HepG2 (cell line): Measurements from ENCODE around the gene ACRBP. TPM values are rescaled to one million over a fixed set of nuclear protein-coding genes. Genes with fewer than 3 reads are reported as not detected.

ENCODE experiments used
- CCAR2 ChIP-seq: fragments of 200-400 bp; formaldehyde crosslinking; optimal IDR thresholded peaks from 2 replicates; pipeline ENCODE3; 2018; ENCODE audit warnings: low read depth, mild to moderate bottlenecking, low read length, moderate library complexity
- ESRRA ChIP-seq: sonication (generic); formaldehyde crosslinking; IDR thresholded peaks from 2 replicates; pipeline ENCODE4 v1.5.1; 2020; ENCODE audit warnings: mild to moderate bottlenecking, low read depth, missing genetic modification reagents
- KDM5B ChIP-seq: sonication (generic); formaldehyde crosslinking; IDR thresholded peaks from 2 replicates; pipeline ENCODE4 v1.4.0; 2020; ENCODE audit warnings: missing genetic modification reagents, mild to moderate bottlenecking, borderline replicate concordance
- KLF16 ChIP-seq, 2 experiments: sonication (generic) in 1 of 2; formaldehyde crosslinking in 1 of 2; IDR thresholded peaks; 2 replicates each; pipeline versions ENCODE4 v1.6.1 to v1.8.0; 2016 to 2023; ENCODE audit warnings: missing genetic modification reagents in 2 of 2, missing compliant biosample characterization in 1 of 2
- LCORL ChIP-seq, 2 experiments: fragments of 450-650 bp in 1 of 2; sonication (generic) in 1 of 2; formaldehyde crosslinking in 1 of 2; IDR thresholded peaks; 2 replicates each; pipeline versions ENCODE4 v1.5.0 to v1.6.1; 2017 to 2020; ENCODE audit warnings: antibody characterized with exemption in 1 of 2, missing genetic modification reagents in 1 of 2
- MAZ ChIP-seq, 2 experiments: sonication (generic) in 1 of 2; formaldehyde crosslinking in 1 of 2; IDR thresholded peaks; 2 replicates each; pipeline versions ENCODE4 v1.5.0 to v1.6.1; 2012 to 2020; ENCODE audit warnings: low read depth in 2 of 2, mild to moderate bottlenecking in 2 of 2, borderline replicate concordance in 1 of 2, improper control_type of control experiment in 1 of 2, low read length in 1 of 2, missing genetic modification reagents in 1 of 2, moderate library complexity in 1 of 2
- NFKB2 ChIP-seq: sonication (generic); formaldehyde crosslinking; IDR thresholded peaks from 2 replicates; pipeline ENCODE4 v1.4.0; 2020; ENCODE audit warnings: missing genetic modification reagents, borderline replicate concordance
- RAD21 ChIP-seq: fragments of 450-650 bp; formaldehyde crosslinking; IDR thresholded peaks from 2 replicates; pipeline ENCODE4 v1.5.0; 2020; ENCODE audit warnings: mild to moderate bottlenecking
- RBM22 ChIP-seq: fragments of 200-400 bp; formaldehyde crosslinking; optimal IDR thresholded peaks from 2 replicates; pipeline ENCODE3; 2017; ENCODE audit warnings: mild to moderate bottlenecking, low read length, moderate library complexity
- RXRB ChIP-seq: IDR thresholded peaks from 2 replicates; pipeline ENCODE4 v1.6.1; 2016; ENCODE audit warnings: borderline replicate concordance, missing genetic modification reagents, missing compliant biosample characterization
- TEAD2 ChIP-seq: sonication (generic); formaldehyde crosslinking; IDR thresholded peaks from 2 replicates; pipeline ENCODE4 v1.9.0; 2021; ENCODE audit warnings: missing genetic modification reagents
- ZGPAT ChIP-seq: IDR thresholded peaks from 2 replicates; pipeline ENCODE4 v1.6.1; 2016; ENCODE audit warnings: mild to moderate bottlenecking
- ZIK1 ChIP-seq: sonication (generic); formaldehyde crosslinking; IDR thresholded peaks from 2 replicates; pipeline ENCODE4 v1.5.0; 2020; ENCODE audit warnings: mild to moderate bottlenecking, low read depth, missing genetic modification reagents, borderline replicate concordance
- ZNF121 ChIP-seq: sonication (generic); formaldehyde crosslinking; IDR thresholded peaks from 2 replicates; pipeline ENCODE4 v1.5.0; 2020; ENCODE audit warnings: mild to moderate bottlenecking, missing genetic modification reagents
- ZNF607 ChIP-seq: sonication (generic); formaldehyde crosslinking; IDR thresholded peaks from 2 replicates; pipeline ENCODE4 v1.5.1; 2020; ENCODE audit warnings: missing genetic modification reagents, mild to moderate bottlenecking, borderline replicate concordance
- ZNF782 ChIP-seq: sonication (generic); formaldehyde crosslinking; IDR thresholded peaks from 2 replicates; pipeline ENCODE4 v1.4.0; 2020; ENCODE audit warnings: missing genetic modification reagents, mild to moderate bottlenecking, borderline replicate concordance
- ZSCAN29 ChIP-seq: sonication (generic); formaldehyde crosslinking; conservative IDR thresholded peaks from 2 replicates; pipeline ENCODE4 v1.4.0; 2020; ENCODE audit warnings: mild to moderate bottlenecking, missing genetic modification reagents
- polyA plus RNA-seq, 8 experiments: library from polyadenylated mRNA; depleted of rRNA in 3 of 8; stranded (reverse) in 7 of 8; unstranded in 1 of 8; fragments of >200 nt; fragmentation: Illumina TruSeq in 4 of 8; extraction: Trizol in 4 of 8; gene quantifications; 2 replicates each; pipeline versions ENCODE4 v1.2.1 to v1.2.3, GENCODE V29; 2011 to 2016; ENCODE audit warnings: low read depth in 4 of 8, missing spikeins in 1 of 8, mixed read lengths in 1 of 8; ENCODE audit not compliant: insufficient read depth in 1 of 8
- total RNA-seq, 5 experiments: library from RNA; depleted of rRNA; stranded (reverse); fragments of >200 nt; fragmentation: Illumina TruSeq; extraction: Trizol; gene quantifications; 2 replicates each; pipeline ENCODE4 v1.2.3, GENCODE V29; 2016; ENCODE audit warnings: low read depth in 1 of 5
- TF ChIP-seq, protein P1 (sequence below): sonication (generic); formaldehyde crosslinking; IDR thresholded peaks from 2 replicates; pipeline ENCODE4 v1.8.0; 2022; ENCODE audit warnings: missing genetic modification reagents, mild to moderate bottlenecking, inconsistent platforms, borderline replicate concordance

Gene ACRBP
- total and polyA plus RNA-seq, 2 of the 13 experiments (the other 11 are each of a cell fraction or from before 2014, with no cell fraction given): 0.46 TPM; not detected in 1

- peak; percentile 94 for TF ChIP-seq MAZ (IDR thresholded peaks at IDR 0.05; ENCODE audit: borderline replicate concordance, low read depth, low read length)
- peak; percentile 65 for TF ChIP-seq MAZ (CRISPR knock-in tag; IDR thresholded peaks at IDR 0.05; ENCODE audit: low read depth)
- TF ChIP-seq TEAD2: no peak
- TF ChIP-seq ZGPAT (CRISPR knock-in tag): peak; percentile 62; the same call in 1 of the 2 replicates
- TF ChIP-seq KLF16 (CRISPR knock-in tag; IDR thresholded peaks at IDR 0.05): peak in 1 of 2 experiments; percentile 31; a peak in 1 of 4 replicates
- no peak for TF ChIP-seq CCAR2
- TF ChIP-seq ZSCAN29 (CRISPR knock-in tag): 0 out of 2 replicates have a peak, but pooled peaks have one; percentile 43
- TF ChIP-seq NFKB2 (CRISPR knock-in tag): peak; percentile 39; the same call in 1 of the 2 replicates
- TF ChIP-seq RBM22: no peak
- TF ChIP-seq ZIK1: no peak
- 0 out of 2 replicates have a peak, but pooled peaks have one; percentile 23 for TF ChIP-seq ESRRA (CRISPR knock-in tag)
- peak; percentile 65 for TF ChIP-seq ZNF121
- peak; percentile 36; the same call in 1 of the 2 replicates for TF ChIP-seq KDM5B (CRISPR knock-in tag)
- peak; percentile 81; the same call in 1 of the 2 replicates for TF ChIP-seq ZNF782 (CRISPR knock-in tag)
- peak; percentile 78 for TF ChIP-seq ZNF607 (CRISPR knock-in tag)
- no peak for TF ChIP-seq LCORL (IDR thresholded peaks at IDR 0.05)
- TF ChIP-seq LCORL (CRISPR knock-in tag; IDR thresholded peaks at IDR 0.05): 0 out of 2 replicates have a peak, but pooled peaks have one; percentile 28
- TF ChIP-seq, protein P1, sequence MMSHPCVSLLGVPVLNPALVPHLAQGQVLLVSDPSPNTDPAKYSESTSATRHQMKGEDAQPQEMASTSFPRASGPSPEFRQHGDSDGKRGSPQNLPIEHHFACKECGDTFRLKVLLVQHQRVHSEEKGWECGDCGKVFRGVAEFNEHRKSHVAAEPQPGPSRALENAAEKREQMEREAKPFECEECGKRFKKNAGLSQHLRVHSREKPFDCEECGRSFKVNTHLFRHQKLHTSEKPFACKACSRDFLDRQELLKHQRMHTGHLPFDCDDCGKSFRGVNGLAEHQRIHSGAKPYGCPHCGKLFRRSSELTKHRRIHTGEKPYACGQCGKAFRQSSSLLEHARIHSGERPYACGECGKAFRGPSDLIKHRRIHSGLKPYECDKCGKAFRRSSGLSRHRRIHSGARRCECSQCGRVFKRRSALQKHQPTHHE (CRISPR knock-in tag): 0 out of 2 replicates have a peak, but pooled peaks have one; percentile 59
- TF ChIP-seq RXRB (CRISPR knock-in tag): peak; percentile 55; the same call in 1 of the 2 replicates
- TF ChIP-seq RAD21 (CRISPR knock-in tag): no peak
Measured at GRCh38 chr12:6613776-6614512, 33.3 kb downstream of the ACRBP start (continued).
